Effector memory CD4-positive, alpha-beta T cell (primary cell): ENCODE measurements around the gene ARHGAP45.
"Not testable (repeated sequence)": the region's sequence is repeated elsewhere in the genome, so short reads cannot be mapped to it uniquely, and the experiment has no call there.

ENCODE experiments used
- DNase-seq, 3 donors: peaks; one replicate each; pipeline ENCODE4 v3.0.0-alpha.2; 2020
- H3K27ac ChIP-seq: 2 replicates; pipeline ENCODE4 v1.7.0; 2013; ENCODE audit warnings: mild to moderate bottlenecking, low read length, moderate library complexity; ENCODE audit not compliant: insufficient read depth, poor library complexity, severe bottlenecking
- H3K27me3 ChIP-seq: replicated peaks from 2 replicates; pipeline ENCODE4 v1.7.0; 2013; ENCODE audit warnings: mild to moderate bottlenecking, low read length; ENCODE audit not compliant: insufficient read depth, control insufficient read depth, poor library complexity, severe bottlenecking
- H3K36me3 ChIP-seq: 2 replicates; pipeline ENCODE4 v1.7.0; 2013; ENCODE audit warnings: mild to moderate bottlenecking, low read length, moderate library complexity; ENCODE audit not compliant: control insufficient read depth, insufficient read depth
- H3K4me1 ChIP-seq: 2 replicates; pipeline ENCODE4 v1.7.0; 2013; ENCODE audit warnings: low read length, mild to moderate bottlenecking; ENCODE audit not compliant: control insufficient read depth, insufficient read depth, poor library complexity, severe bottlenecking
- H3K4me3 ChIP-seq: 2 replicates; pipeline ENCODE4 v1.7.0; 2013; ENCODE audit warnings: low read length, low read depth, mild to moderate bottlenecking; ENCODE audit not compliant: insufficient read depth, poor library complexity, severe bottlenecking
- H3K9me3 ChIP-seq: 2 replicates; pipeline ENCODE4 v1.7.0; 2013; ENCODE audit warnings: mild to moderate bottlenecking, low read length, moderate library complexity; ENCODE audit not compliant: control insufficient read depth
- total RNA-seq, 3 donors: gene quantifications; one replicate each; lab custom pipeline; 2026; lab: John Stamatoyannopoulos, UW

ARHGAP45 gene, protein sequence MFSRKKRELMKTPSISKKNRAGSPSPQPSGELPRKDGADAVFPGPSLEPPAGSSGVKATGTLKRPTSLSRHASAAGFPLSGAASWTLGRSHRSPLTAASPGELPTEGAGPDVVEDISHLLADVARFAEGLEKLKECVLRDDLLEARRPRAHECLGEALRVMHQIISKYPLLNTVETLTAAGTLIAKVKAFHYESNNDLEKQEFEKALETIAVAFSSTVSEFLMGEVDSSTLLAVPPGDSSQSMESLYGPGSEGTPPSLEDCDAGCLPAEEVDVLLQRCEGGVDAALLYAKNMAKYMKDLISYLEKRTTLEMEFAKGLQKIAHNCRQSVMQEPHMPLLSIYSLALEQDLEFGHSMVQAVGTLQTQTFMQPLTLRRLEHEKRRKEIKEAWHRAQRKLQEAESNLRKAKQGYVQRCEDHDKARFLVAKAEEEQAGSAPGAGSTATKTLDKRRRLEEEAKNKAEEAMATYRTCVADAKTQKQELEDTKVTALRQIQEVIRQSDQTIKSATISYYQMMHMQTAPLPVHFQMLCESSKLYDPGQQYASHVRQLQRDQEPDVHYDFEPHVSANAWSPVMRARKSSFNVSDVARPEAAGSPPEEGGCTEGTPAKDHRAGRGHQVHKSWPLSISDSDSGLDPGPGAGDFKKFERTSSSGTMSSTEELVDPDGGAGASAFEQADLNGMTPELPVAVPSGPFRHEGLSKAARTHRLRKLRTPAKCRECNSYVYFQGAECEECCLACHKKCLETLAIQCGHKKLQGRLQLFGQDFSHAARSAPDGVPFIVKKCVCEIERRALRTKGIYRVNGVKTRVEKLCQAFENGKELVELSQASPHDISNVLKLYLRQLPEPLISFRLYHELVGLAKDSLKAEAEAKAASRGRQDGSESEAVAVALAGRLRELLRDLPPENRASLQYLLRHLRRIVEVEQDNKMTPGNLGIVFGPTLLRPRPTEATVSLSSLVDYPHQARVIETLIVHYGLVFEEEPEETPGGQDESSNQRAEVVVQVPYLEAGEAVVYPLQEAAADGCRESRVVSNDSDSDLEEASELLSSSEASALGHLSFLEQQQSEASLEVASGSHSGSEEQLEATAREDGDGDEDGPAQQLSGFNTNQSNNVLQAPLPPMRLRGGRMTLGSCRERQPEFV
- total RNA-seq = 797 to 1,064 (median 983) reads per million in 3 donors

GRCh38 chr19:1066748-1067340, at the start of gene ARHGAP45:
TSS of gene ARHGAP45 (plus strand) at chr19:1067167. CDS start at chr19:1067406, 239 bp downstream.
- H3K9me3 ChIP-seq = no peaks in the 10 kb centered on the region
- H3K27ac ChIP-seq = peak within 1 kb of the TSS; percentile 98
- H3K27me3 ChIP-seq = no peaks in the 10 kb centered on the region
- peak; percentile 78 to 79 (median 78) for DNase-seq
- peak within 1 kb of the TSS; percentile 94 for H3K4me3 ChIP-seq
- peaks cover 9% of the 10 kb centered on the region for H3K36me3 ChIP-seq
- peaks cover 65% of the 10 kb centered on the region for H3K4me1 ChIP-seq

- Histone ChIP-seq H3K27ac (peak overlapping the region; percentile 6), H3K27me3 (no peaks in the 10 kb centered on the region), H3K9me3 (no peaks in the 10 kb centered on the region), H3K4me3 (no peak overlapping the region), H3K4me1 (peaks cover 41% of the 10 kb centered on the region), H3K36me3 (peaks cover 25% of the 10 kb centered on the region)
- DNase-seq = no peak
Observed at GRCh38 chr19:1017906-1018305, 49.1 kb upstream of the ARHGAP45 start.

- Histone ChIP-seq H3K4me1 (peaks cover 41% of the 10 kb centered on the region), H3K36me3 (peaks cover 22% of the 10 kb centered on the region), H3K27ac (no peak overlapping the region), H3K9me3 (no peaks in the 10 kb centered on the region), H3K4me3 (no peak overlapping the region), H3K27me3 (no peaks in the 10 kb centered on the region)
- DNase-seq = no peak
Observed at GRCh38 chr19:1018393-1018792, 48.6 kb upstream of the ARHGAP45 start.

DNA sequence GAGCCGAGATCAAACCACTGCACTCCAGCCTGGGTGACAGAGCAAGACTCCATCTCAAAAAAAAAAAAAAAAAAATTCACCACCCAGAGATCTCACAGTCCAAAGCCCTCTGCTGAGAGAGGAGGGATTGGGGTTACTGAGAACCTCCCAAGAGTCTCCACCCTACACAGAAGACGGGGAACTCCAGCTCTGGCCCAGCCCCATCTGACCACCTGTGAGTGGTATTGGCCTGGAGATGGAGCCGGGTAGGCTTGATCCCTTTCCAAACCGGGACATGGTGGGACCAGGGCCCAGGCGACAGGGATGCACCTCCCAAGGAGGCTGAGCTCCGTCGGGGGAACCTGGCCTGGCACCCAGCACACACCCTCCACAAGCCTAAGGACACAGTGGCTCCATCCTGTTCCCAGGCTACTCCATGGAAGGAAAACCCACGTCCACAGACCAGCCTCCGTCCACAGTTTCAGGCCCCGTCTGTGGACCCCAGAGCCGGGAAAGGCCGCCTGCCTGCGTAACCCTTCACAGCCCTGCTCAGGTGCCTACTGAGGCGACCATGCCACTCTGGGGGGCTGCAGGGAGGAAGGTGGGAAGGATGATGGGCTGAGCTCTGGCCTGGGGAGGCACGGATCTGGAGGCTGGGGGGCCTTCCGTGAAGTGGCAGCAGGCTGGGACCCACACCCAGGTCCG, 47.9 kb upstream of the ARHGAP45 start:
- peaks cover 41% of the 10 kb centered on the region for H3K4me1 ChIP-seq
- H3K27ac ChIP-seq = peak overlapping the region; percentile 48
- no peaks in the 10 kb centered on the region for H3K27me3 ChIP-seq
- no peaks in the 10 kb centered on the region for H3K9me3 ChIP-seq
- peaks cover 16% of the 10 kb centered on the region for H3K36me3 ChIP-seq
- H3K4me3 ChIP-seq = peak overlapping the region; percentile 91
- no peak for DNase-seq

DNA sequence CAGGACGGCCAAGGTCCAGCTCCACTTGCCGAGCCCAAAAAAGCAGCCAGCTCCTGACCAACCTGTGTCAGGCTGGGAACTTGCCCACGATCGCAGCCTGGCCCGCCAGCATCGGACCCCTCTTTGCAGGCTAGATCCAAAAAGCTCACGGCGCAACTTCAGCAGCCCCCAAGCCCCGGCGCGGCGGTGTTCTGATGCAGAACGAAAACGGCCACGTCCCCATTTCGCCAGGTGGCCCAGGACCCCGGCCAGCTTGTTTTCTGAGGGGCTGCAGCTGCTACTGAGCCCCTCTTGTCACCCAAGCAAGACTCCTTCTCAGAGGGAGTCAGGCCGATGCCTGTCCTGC, 47.4 kb upstream of the ARHGAP45 start:
- H3K4me1 ChIP-seq = peaks cover 41% of the 10 kb centered on the region
- peaks cover 13% of the 10 kb centered on the region for H3K36me3 ChIP-seq
- H3K27ac ChIP-seq = peak overlapping the region; percentile 95
- H3K27me3 ChIP-seq = no peaks in the 10 kb centered on the region
- H3K9me3 ChIP-seq = no peaks in the 10 kb centered on the region
- DNase-seq = no peak
- peak overlapping the region; percentile 91 for H3K4me3 ChIP-seq

DNA sequence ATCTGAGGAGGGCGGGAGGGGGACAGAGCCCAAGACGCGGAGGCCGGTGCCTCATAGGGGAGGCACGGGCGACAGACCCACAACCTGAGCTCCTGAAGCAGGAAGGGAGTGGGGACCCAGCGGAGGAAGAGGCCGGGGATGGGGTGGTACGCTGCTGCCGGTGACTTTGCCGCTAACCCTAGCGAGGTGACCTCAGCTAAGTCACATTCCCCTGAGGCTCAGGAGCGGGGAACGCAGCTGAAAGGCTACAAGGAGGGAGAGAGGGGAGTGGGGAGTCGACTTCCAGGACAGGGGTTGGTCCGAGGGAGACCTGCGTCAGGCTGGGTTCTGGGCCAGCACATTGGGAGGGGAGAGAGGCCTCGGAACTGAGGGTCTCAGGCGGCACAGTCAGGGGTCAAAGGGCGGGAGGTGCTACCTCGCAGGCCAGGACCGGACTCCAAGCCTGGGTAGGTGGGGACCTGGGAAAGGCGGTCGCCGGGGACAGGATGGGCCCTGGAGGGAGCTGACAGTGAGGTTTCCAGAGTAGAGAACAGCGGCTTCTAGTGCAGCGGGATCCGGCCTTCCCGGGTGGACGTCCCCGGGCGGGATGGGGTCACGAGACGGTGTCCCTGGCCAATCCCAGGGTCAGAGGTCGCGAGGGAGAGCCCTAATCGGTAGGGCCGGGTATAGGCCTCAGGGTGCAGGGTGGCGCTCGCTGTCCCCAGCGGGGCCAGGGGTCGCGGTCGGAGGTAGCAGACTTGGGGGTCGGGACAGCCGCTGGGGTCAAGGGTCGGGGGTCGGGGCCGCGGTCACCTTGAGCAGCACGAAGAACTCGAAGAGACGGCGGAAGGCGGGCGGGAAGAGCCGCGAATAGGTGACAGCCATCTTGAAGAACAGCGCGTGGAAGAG, 46.7 kb upstream of the ARHGAP45 start:
- Histone ChIP-seq H3K27me3 (no peaks in the 10 kb centered on the region), H3K27ac (peak overlapping the region; percentile 95), H3K36me3 (peaks cover 6% of the 10 kb centered on the region), H3K4me1 (peaks cover 37% of the 10 kb centered on the region), H3K4me3 (peak overlapping the region; percentile 91), H3K9me3 (no peaks in the 10 kb centered on the region)
- no peak for DNase-seq

DNA sequence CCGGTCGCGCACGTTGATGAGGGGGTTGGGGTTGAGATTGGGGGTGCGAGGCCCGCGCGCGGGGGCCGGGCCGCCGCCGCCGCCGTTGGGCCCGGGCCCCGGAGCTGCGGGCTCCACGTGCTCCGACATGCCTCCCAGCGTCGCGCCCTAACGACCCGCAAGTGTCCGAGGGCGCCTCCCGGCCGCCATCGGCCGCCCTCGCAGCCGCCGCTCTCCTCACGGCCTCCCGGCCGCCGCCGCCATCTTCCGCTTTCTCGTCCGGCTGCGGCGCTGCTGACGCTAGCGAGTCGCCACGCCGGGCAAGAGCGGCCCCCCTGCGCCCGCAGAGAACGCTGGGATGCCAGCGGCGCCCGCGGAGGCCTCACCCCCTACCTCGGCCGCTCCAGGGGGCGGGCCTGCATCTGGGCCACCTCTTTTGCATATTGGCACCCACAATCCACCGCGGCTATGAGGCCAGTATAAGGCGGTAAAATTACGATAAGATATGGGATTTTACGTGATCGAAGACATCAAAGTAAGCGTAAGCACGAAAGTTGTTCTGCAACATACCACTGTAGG, 46.0 kb upstream of the ARHGAP45 start, which contains the start of gene TMEM259:
Gene TMEM259 (minus strand): TSS at position 256 of the 558 bp plus-strand sequence. CDS start 127 bp downstream, at position 129.
- H3K4me3 ChIP-seq = peak within 1 kb of the TSS; percentile 91
- H3K27ac ChIP-seq = peak within 1 kb of the TSS; percentile 95
- H3K36me3 ChIP-seq = peaks cover 6% of the 10 kb centered on the region
- H3K9me3 ChIP-seq = no peaks in the 10 kb centered on the region
- peak; percentile 95 to 97 (median 96) for DNase-seq
- H3K4me1 ChIP-seq = peaks cover 32% of the 10 kb centered on the region
- no peaks in the 10 kb centered on the region for H3K27me3 ChIP-seq

DNA sequence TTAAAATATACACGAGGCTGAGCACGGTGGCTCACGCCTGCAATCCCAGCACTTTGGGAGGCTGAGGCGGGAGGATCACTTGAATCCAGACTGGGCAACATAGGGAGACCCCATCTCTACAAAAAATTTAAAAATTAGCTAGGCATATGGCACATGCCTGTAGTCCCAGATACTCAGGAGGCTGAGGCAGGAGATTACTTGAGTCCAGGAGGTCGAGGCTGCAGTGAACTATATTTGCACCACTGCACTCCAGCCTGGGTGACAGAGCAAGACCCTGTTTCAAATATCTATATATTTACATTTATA, 43.1 kb upstream of the ARHGAP45 start:
- H3K9me3 ChIP-seq, H3K36me3 ChIP-seq, H3K27ac ChIP-seq, H3K4me3 ChIP-seq, DNase-seq, H3K27me3 ChIP-seq: not testable (repeated sequence)
- H3K4me1 ChIP-seq = peaks cover 22% of the 10 kb centered on the region
